Loucy (cell line): Measurements from ENCODE around the gene SOCS6.

Experiments
- H2AFZ ChIP-seq: fragments of 200-600 bp; sonication (generic); 2 replicates; pipeline ENCODE4 v1.6.0; 2016; ENCODE audit warnings: antibody characterized with exemption, mild to moderate bottlenecking, low read length, moderate library complexity
- H3F3A ChIP-seq: fragments of 200-600 bp; 2 replicates; pipeline ENCODE4 v1.6.0; 2016; ENCODE audit warnings: antibody characterized with exemption, low read depth, mild to moderate bottlenecking
- H3K27me3 ChIP-seq: fragments of 200-600 bp; sonication (generic); 2 replicates; pipeline ENCODE4 v1.6.1; 2014; ENCODE audit warnings: low read length, mild to moderate bottlenecking; ENCODE audit not compliant: insufficient read depth, poor library complexity, severe bottlenecking
- H3K36me3 ChIP-seq: fragments of 200-600 bp; sonication (generic); 2 replicates; pipeline ENCODE4 v1.6.1; 2016; ENCODE audit warnings: low read length; ENCODE audit not compliant: insufficient read depth
- H3K4me1 ChIP-seq: fragments of 200-600 bp; sonication (generic); 2 replicates; pipeline ENCODE4 v1.5.1; 2014; ENCODE audit warnings: low read length, mild to moderate bottlenecking; ENCODE audit not compliant: insufficient read depth, poor library complexity, severe bottlenecking
- H3K4me2 ChIP-seq: fragments of 200-600 bp; sonication (generic); 2 replicates; pipeline ENCODE4 v1.6.0; 2014; ENCODE audit warnings: antibody characterized with exemption, low read length, low read depth, mild to moderate bottlenecking; ENCODE audit not compliant: poor library complexity, severe bottlenecking
- H3K4me3 ChIP-seq: fragments of 200-600 bp; sonication (generic); 2 replicates; pipeline ENCODE4 v1.5.1; 2014; ENCODE audit warnings: low read length, mild to moderate bottlenecking, mixed read lengths; ENCODE audit not compliant: poor library complexity, severe bottlenecking
- H3K79me2 ChIP-seq: fragments of 200-600 bp; sonication (generic); 2 replicates; pipeline ENCODE4 v1.6.1; 2014; ENCODE audit warnings: low read length; ENCODE audit not compliant: insufficient read depth
- H3K9ac ChIP-seq: fragments of 200-600 bp; sonication (generic); 2 replicates; pipeline ENCODE4 v1.6.0; 2014; ENCODE audit warnings: mild to moderate bottlenecking, low read depth, low read length, moderate library complexity; ENCODE audit not compliant: poor library complexity, severe bottlenecking
- H3K9me2 ChIP-seq: fragments of 200-600 bp; sonication (generic); replicated peaks from 2 replicates; pipeline ENCODE4 v1.6.1; 2016; ENCODE audit warnings: low read depth, low read length, mixed read lengths
- H3K9me3 ChIP-seq: fragments of 200-600 bp; sonication (generic); 2 replicates; pipeline ENCODE4 v1.6.1; 2014; ENCODE audit warnings: mild to moderate bottlenecking, antibody characterized with exemption, low read length, low read depth; ENCODE audit not compliant: insufficient read depth
- H4K20me1 ChIP-seq: fragments of 200-600 bp; sonication (generic); 2 replicates; pipeline ENCODE4 v1.6.0; 2014; ENCODE audit warnings: antibody characterized with exemption, low read length, mild to moderate bottlenecking; ENCODE audit not compliant: insufficient read depth, poor library complexity, severe bottlenecking
- CTCF ChIP-seq: fragments of 200-600 bp; sonication (generic); conservative IDR thresholded peaks from 2 replicates; pipeline ENCODE4 v1.5.1; 2014; ENCODE audit warnings: mild to moderate bottlenecking, antibody characterized with exemption, low read length
- EZH2phosphoT487 ChIP-seq: fragments of 200-600 bp; IDR thresholded peaks from 2 replicates; pipeline ENCODE4 v1.6.1; 2018; ENCODE audit warnings: antibody characterized with exemption, mild to moderate bottlenecking, moderate library complexity, borderline replicate concordance

Gene SOCS6

GRCh38 chr18:70329071-70329470 is 40.2 kb downstream of the SOCS6 start:
- no peak overlapping the region for H3K9ac ChIP-seq
- H3F3A ChIP-seq: no peaks in the 10 kb centered on the region
- H3K4me1 ChIP-seq: no peaks in the 10 kb centered on the region
- H3K9me2 ChIP-seq: no peaks in the 10 kb centered on the region
- no peaks in the 10 kb centered on the region for H4K20me1 ChIP-seq
- no peaks in the 10 kb centered on the region for H3K36me3 ChIP-seq
- no peaks in the 10 kb centered on the region for H3K9me3 ChIP-seq
- no peak overlapping the region for H2AFZ ChIP-seq
- H3K4me3 ChIP-seq: no peak overlapping the region
- TF ChIP-seq EZH2phosphoT487: no peak
- TF ChIP-seq CTCF: no peak
- H3K27me3 ChIP-seq: no peaks in the 10 kb centered on the region
- no peaks in the 10 kb centered on the region for H3K79me2 ChIP-seq
- no peak overlapping the region for H3K4me2 ChIP-seq

GRCh38 chr18:70330887-70331286 is 42.0 kb downstream of the SOCS6 start:
- no peaks in the 10 kb centered on the region for H3K4me1 ChIP-seq
- H3K79me2 ChIP-seq: no peaks in the 10 kb centered on the region
- no peak overlapping the region for H3K4me2 ChIP-seq
- H3F3A ChIP-seq: no peaks in the 10 kb centered on the region
- no peaks in the 10 kb centered on the region for H3K9me2 ChIP-seq
- H2AFZ ChIP-seq: no peak overlapping the region
- no peaks in the 10 kb centered on the region for H3K27me3 ChIP-seq
- H4K20me1 ChIP-seq: no peaks in the 10 kb centered on the region
- H3K4me3 ChIP-seq: no peak overlapping the region
- H3K36me3 ChIP-seq: no peaks in the 10 kb centered on the region
- TF ChIP-seq CTCF (no peak), EZH2phosphoT487 (no peak)
- H3K9me3 ChIP-seq: no peaks in the 10 kb centered on the region
- H3K9ac ChIP-seq: no peak overlapping the region

- Histone ChIP-seq H3K36me3 (no peaks in the 10 kb centered on the region), H3K27me3 (no peaks in the 10 kb centered on the region), H4K20me1 (no peaks in the 10 kb centered on the region), H3K9me3 (no peaks in the 10 kb centered on the region), H3K79me2 (no peaks in the 10 kb centered on the region), H3K9me2 (no peaks in the 10 kb centered on the region), H3K9ac (no peak overlapping the region), H3K4me3 (no peak overlapping the region), H3K4me2 (no peak overlapping the region), H2AFZ (no peak overlapping the region), H3F3A (no peaks in the 10 kb centered on the region), H3K4me1 (no peaks in the 10 kb centered on the region)
- TF ChIP-seq EZH2phosphoT487 (no peak), CTCF (no peak)
These were observed 42.7 kb downstream of the SOCS6 start for GRCh38 chr18:70331456-70332097.
